Measurements from ENCODE around the gene LRRN2. TPM values are rescaled to one million over a fixed set of nuclear protein-coding genes. Genes with fewer than 3 reads are reported as not detected.

LRRN2 gene
- total RNA-seq, 1 experiment from 2014 or later = 2.0 TPM

DNA sequence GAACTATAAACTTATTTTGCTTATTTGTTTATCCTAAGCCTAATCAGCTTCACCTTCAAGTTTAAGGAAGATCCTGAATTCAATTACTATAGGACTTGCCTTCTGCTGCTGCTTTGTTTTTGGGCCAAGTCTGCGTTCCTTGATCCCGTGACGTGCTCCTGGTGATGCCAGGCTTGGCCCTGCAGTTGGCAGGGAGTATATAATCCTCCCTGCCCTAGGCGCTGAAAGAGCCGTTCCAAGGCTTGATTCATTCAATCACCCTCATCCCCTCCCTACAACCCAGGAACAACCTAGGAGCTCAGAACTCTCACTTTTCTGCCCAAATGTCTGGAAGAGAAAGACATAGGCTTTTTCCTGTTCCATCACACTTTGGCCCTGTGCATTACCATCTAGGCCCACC, 12.4 kb upstream of the LRRN2 start:
- intact Hi-C loops (cut with micrococcal nuclease; ENCODE audit: unreplicated experiment) = no loop called here
- Histone ChIP-seq H3K4me3 (ENCODE audit: low read depth in 2 of 2, low read length in 2 of 2) (no peak overlapping the region), H3K9me3 (ENCODE audit: control insufficient read depth, insufficient read depth, low read depth, low read length) (no peaks in the 10 kb centered on the region), H3K27ac (ENCODE audit: low read length) (no peak overlapping the region), H3K4me1 (ENCODE audit: control insufficient read depth, insufficient read depth, low read length) (no peaks in the 10 kb centered on the region), H3K27me3 (ENCODE audit: control insufficient read depth, insufficient read depth, low read length) (0 out of 2 replicates have a peak, but pooled peaks cover 4% of the 10 kb centered on the region), H3K36me3 (ENCODE audit: control insufficient read depth, insufficient read depth, low read length) (no peaks in the 10 kb centered on the region)
- ATAC-seq = no peak
- in situ Hi-C loops (cut with HindIII; ENCODE audit: low pct_unique_long_range_greater_than_20kb, low sequenced_read_pairs) = no loop called here
- BruUV-seq (replicated peaks) = no TSS peak
- no peak for DNase-seq (ENCODE audit: low read depth, low spot score)
- TF ChIP-seq, protein P1, sequence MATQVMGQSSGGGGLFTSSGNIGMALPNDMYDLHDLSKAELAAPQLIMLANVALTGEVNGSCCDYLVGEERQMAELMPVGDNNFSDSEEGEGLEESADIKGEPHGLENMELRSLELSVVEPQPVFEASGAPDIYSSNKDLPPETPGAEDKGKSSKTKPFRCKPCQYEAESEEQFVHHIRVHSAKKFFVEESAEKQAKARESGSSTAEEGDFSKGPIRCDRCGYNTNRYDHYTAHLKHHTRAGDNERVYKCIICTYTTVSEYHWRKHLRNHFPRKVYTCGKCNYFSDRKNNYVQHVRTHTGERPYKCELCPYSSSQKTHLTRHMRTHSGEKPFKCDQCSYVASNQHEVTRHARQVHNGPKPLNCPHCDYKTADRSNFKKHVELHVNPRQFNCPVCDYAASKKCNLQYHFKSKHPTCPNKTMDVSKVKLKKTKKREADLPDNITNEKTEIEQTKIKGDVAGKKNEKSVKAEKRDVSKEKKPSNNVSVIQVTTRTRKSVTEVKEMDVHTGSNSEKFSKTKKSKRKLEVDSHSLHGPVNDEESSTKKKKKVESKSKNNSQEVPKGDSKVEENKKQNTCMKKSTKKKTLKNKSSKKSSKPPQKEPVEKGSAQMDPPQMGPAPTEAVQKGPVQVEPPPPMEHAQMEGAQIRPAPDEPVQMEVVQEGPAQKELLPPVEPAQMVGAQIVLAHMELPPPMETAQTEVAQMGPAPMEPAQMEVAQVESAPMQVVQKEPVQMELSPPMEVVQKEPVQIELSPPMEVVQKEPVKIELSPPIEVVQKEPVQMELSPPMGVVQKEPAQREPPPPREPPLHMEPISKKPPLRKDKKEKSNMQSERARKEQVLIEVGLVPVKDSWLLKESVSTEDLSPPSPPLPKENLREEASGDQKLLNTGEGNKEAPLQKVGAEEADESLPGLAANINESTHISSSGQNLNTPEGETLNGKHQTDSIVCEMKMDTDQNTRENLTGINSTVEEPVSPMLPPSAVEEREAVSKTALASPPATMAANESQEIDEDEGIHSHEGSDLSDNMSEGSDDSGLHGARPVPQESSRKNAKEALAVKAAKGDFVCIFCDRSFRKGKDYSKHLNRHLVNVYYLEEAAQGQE (IDR thresholded peaks at IDR 0.05; ENCODE audit: insufficient read depth in 1 of 2, low read depth in 2 of 2, low read length in 1 of 2) = no peak
- TF ChIP-seq, protein P2, sequence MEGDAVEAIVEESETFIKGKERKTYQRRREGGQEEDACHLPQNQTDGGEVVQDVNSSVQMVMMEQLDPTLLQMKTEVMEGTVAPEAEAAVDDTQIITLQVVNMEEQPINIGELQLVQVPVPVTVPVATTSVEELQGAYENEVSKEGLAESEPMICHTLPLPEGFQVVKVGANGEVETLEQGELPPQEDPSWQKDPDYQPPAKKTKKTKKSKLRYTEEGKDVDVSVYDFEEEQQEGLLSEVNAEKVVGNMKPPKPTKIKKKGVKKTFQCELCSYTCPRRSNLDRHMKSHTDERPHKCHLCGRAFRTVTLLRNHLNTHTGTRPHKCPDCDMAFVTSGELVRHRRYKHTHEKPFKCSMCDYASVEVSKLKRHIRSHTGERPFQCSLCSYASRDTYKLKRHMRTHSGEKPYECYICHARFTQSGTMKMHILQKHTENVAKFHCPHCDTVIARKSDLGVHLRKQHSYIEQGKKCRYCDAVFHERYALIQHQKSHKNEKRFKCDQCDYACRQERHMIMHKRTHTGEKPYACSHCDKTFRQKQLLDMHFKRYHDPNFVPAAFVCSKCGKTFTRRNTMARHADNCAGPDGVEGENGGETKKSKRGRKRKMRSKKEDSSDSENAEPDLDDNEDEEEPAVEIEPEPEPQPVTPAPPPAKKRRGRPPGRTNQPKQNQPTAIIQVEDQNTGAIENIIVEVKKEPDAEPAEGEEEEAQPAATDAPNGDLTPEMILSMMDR (IDR thresholded peaks at IDR 0.05) = no peak
- CTCF ChIA-PET = no interaction called here
- POLR2A ChIA-PET = no interaction called here

DNA sequence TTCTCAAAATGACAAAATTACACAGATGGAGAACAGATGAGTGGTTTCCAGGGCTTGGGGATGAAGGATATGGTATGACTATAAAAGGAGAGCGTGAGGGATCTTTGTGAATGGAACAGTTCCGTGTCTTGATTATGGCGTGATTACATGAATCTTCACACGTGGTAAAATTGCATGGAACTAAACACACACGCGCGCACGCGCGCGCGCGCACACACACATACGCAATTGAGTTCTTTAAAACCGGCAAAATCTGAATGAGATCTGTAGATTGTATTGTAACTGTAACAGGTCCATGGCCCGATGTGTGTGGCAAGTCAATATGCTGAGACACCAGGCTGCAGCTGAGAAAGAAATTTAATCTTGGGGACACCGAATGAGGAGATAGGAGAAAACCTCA, 11.1 kb upstream of the LRRN2 start:
- CTCF ChIA-PET = no interaction called here

More for the DNA sequence above, 11.1 kb upstream of the LRRN2 start:
- Histone ChIP-seq H3K4me1 (ENCODE audit: control insufficient read depth, insufficient read depth, low read length) (no peaks in the 10 kb centered on the region), H3K27me3 (ENCODE audit: control insufficient read depth, insufficient read depth, low read length) (0 out of 2 replicates have a peak, but pooled peaks cover 4% of the 10 kb centered on the region), H3K9me3 (ENCODE audit: control insufficient read depth, insufficient read depth, low read depth, low read length) (no peaks in the 10 kb centered on the region), H3K27ac (ENCODE audit: low read length) (no peak overlapping the region), H3K36me3 (ENCODE audit: control insufficient read depth, insufficient read depth, low read length) (no peaks in the 10 kb centered on the region), H3K4me3 (ENCODE audit: low read depth in 2 of 2, low read length in 2 of 2) (no peak overlapping the region)
- TF ChIP-seq SIN3A (IDR thresholded peaks at IDR 0.05; ENCODE audit: borderline replicate concordance, insufficient read depth, low read depth, low read length) = no peak
- TF ChIP-seq, protein P2 (IDR thresholded peaks at IDR 0.05) = no peak
- TF ChIP-seq TCF7L2 (IDR thresholded peaks at IDR 0.05; ENCODE audit: low read depth, low read length) = no peak
- TF ChIP-seq, protein P1 (IDR thresholded peaks at IDR 0.05; ENCODE audit: insufficient read depth in 1 of 2, low read depth in 2 of 2, low read length in 1 of 2) = no peak
- TF ChIP-seq POLR2AphosphoS5 (IDR thresholded peaks at IDR 0.05; ENCODE audit: low read depth, low read length) = no peak
- intact Hi-C loops (cut with micrococcal nuclease; ENCODE audit: unreplicated experiment) (no loop called here), in situ Hi-C loops (cut with HindIII; ENCODE audit: low pct_unique_long_range_greater_than_20kb, low sequenced_read_pairs) (no loop called here)
- no TSS peak for BruUV-seq (replicated peaks)
- DNase-seq (ENCODE audit: low read depth, low spot score) (no peak), ATAC-seq (no peak)
- POLR2A ChIA-PET = no interaction called here
